GM12892 (cell line): ENCODE data around the gene RNF224.

Experiments used
- POLR2A ChIP-seq: IDR thresholded peaks from 2 replicates; pipeline ENCODE4 v1.6.1; 2011; ENCODE audit warnings: low read depth, low read length, control low read depth
- POLR2AphosphoS5 ChIP-seq: IDR thresholded peaks from 2 replicates; pipeline ENCODE4 v1.6.1; 2011; ENCODE audit warnings: low read depth, low read length, control low read depth
- TAF1 ChIP-seq: IDR thresholded peaks from 2 replicates; pipeline ENCODE4 v1.6.1; 2011; ENCODE audit warnings: low read depth, mild to moderate bottlenecking, control low read depth, low read length, borderline replicate concordance

GRCh38 chr9:137272241-137273094, 45.2 kb downstream of the RNF224 start:
- TF ChIP-seq POLR2A (no peak), POLR2AphosphoS5 (no peak), TAF1 (no peak)
